Astrocyte (in vitro differentiated cells and primary cell): ENCODE data around the gene ESPNL. TPM values are rescaled to one million over a fixed set of nuclear protein-coding genes. Genes with fewer than 3 reads are reported as not detected.

Experiments
- DNase-seq: peaks from one replicate; pipeline ENCODE4 v3.0.0-alpha.2; 2010; ENCODE audit warnings: low read depth
- FAIRE-seq: peaks from 2 replicates; lab custom pipeline; 2011; peaks lifted over from hg19 to GRCh38; lab: Jason Lieb, UNC
- H2AFZ ChIP-seq: 2 replicates; pipeline ENCODE4 v1.6.0; 2012; ENCODE audit warnings: low read depth, low read length, inconsistent platforms
- H3K27ac ChIP-seq: 2 replicates; pipeline ENCODE4 v1.5.1; 2011; ENCODE audit warnings: low read depth, low read length, inconsistent platforms
- H3K27me3 ChIP-seq: 2 replicates; pipeline ENCODE4 v1.6.0; 2011; ENCODE audit warnings: low read length, inconsistent platforms; ENCODE audit not compliant: insufficient read depth
- H3K36me3 ChIP-seq: 2 replicates; pipeline ENCODE4 v1.5.1; 2011; ENCODE audit warnings: low read length, inconsistent platforms; ENCODE audit not compliant: insufficient read depth
- H3K4me1 ChIP-seq: 2 replicates; pipeline ENCODE4 v1.5.1; 2011; ENCODE audit warnings: low read length, inconsistent platforms; ENCODE audit not compliant: insufficient read depth
- H3K4me2 ChIP-seq: 2 replicates; pipeline ENCODE4 v1.6.0; 2012; ENCODE audit warnings: low read length, inconsistent platforms
- H3K4me3 ChIP-seq: 2 replicates; pipeline ENCODE4 v1.5.1; 2011; ENCODE audit warnings: low read depth, mild to moderate bottlenecking, low read length, inconsistent platforms; ENCODE audit not compliant: insufficient read depth
- H3K79me2 ChIP-seq: 2 replicates; pipeline ENCODE4 v1.6.0; 2012; ENCODE audit warnings: mild to moderate bottlenecking, low read length, inconsistent platforms; ENCODE audit not compliant: insufficient read depth
- H3K9ac ChIP-seq: 2 replicates; pipeline ENCODE4 v1.6.0; 2012; ENCODE audit warnings: mild to moderate bottlenecking, low read length, inconsistent platforms
- H3K9me3 ChIP-seq: 2 replicates; pipeline ENCODE4 v1.5.1; 2012; ENCODE audit warnings: low read depth, mild to moderate bottlenecking, low read length, inconsistent platforms; ENCODE audit not compliant: insufficient read depth
- H4K20me1 ChIP-seq: 2 replicates; pipeline ENCODE4 v1.6.0; 2012; ENCODE audit warnings: low read length, inconsistent platforms; ENCODE audit not compliant: insufficient read depth
- H3K27ac Mint-ChIP-seq: one replicate; pipeline ENCODE4 v1.8.0; 2021; ENCODE audit warnings: mild to moderate bottlenecking, mixed read lengths; ENCODE audit not compliant: unreplicated experiment
- H3K27me3 Mint-ChIP-seq: one replicate; pipeline ENCODE4 v1.8.0; 2021; ENCODE audit warnings: low read depth, mixed read lengths; ENCODE audit not compliant: unreplicated experiment
- H3K36me3 Mint-ChIP-seq: one replicate; pipeline ENCODE4 v1.8.0; 2021; ENCODE audit warnings: low read depth, mixed read lengths; ENCODE audit not compliant: unreplicated experiment
- H3K4me1 Mint-ChIP-seq: one replicate; pipeline ENCODE4 v1.8.0; 2021; ENCODE audit warnings: low read depth, mixed read lengths; ENCODE audit not compliant: unreplicated experiment
- H3K4me3 Mint-ChIP-seq: one replicate; pipeline ENCODE4 v1.8.0; 2021; ENCODE audit warnings: mild to moderate bottlenecking, moderate library complexity, mixed read lengths; ENCODE audit not compliant: unreplicated experiment
- H3K9me3 Mint-ChIP-seq: one replicate; pipeline ENCODE4 v1.8.0; 2021; ENCODE audit warnings: mild to moderate bottlenecking, mixed read lengths; ENCODE audit not compliant: unreplicated experiment
- CTCF ChIP-seq: IDR thresholded peaks from 2 replicates; pipeline ENCODE4 v1.5.1; 2011; ENCODE audit warnings: low read depth, mild to moderate bottlenecking, inconsistent platforms, low read length, moderate library complexity; ENCODE audit not compliant: insufficient read depth
- EZH2 ChIP-seq: IDR thresholded peaks from 2 replicates; pipeline ENCODE4 v1.6.1; 2012; ENCODE audit warnings: mild to moderate bottlenecking, low read length, inconsistent platforms; ENCODE audit not compliant: insufficient read depth
- total RNA-seq: library from RNA; stranded (reverse); gene quantifications from 2 replicates; pipeline ENCODE4 v1.2.1, GENCODE V29; 2021

Gene ESPNL
- total RNA-seq, 1 donor from 2014 or later = not detected

- no peaks in the 10 kb centered on the region for H3K27me3 ChIP-seq
- H3K27ac Mint-ChIP-seq = no peak overlapping the region
- peaks cover 6% of the 10 kb centered on the region for H3K4me1 Mint-ChIP-seq
- no peaks in the 10 kb centered on the region for H3K79me2 ChIP-seq
- no peak overlapping the region for H3K4me3 Mint-ChIP-seq
- H4K20me1 ChIP-seq = no peaks in the 10 kb centered on the region
- H3K4me2 ChIP-seq = no peak overlapping the region
- peaks cover 32% of the 10 kb centered on the region for H3K27me3 Mint-ChIP-seq
- H3K9ac ChIP-seq = no peak overlapping the region
- peaks cover 2% of the 10 kb centered on the region for H3K36me3 Mint-ChIP-seq
- no peak overlapping the region for H2AFZ ChIP-seq
- no peak overlapping the region for H3K4me3 ChIP-seq
- no peaks in the 10 kb centered on the region for H3K4me1 ChIP-seq
- no peaks in the 10 kb centered on the region for H3K9me3 Mint-ChIP-seq
- no peak for DNase-seq
- TF ChIP-seq CTCF = no peak
- no peak for TF ChIP-seq EZH2
- H3K36me3 ChIP-seq = no peaks in the 10 kb centered on the region
- FAIRE-seq = no peak
- H3K9me3 ChIP-seq = no peaks in the 10 kb centered on the region
- H3K27ac ChIP-seq = no peak overlapping the region
Observed at GRCh38 chr2:238136820-238137537, 36.8 kb downstream of the ESPNL start.

GRCh38 chr2:238137885-238138284 lies 37.7 kb downstream of the ESPNL start:
- no peak for FAIRE-seq
- Mint-ChIP-seq H3K27me3 (peaks cover 29% of the 10 kb centered on the region), H3K4me3 (no peak overlapping the region), H3K9me3 (no peaks in the 10 kb centered on the region), H3K27ac (no peak overlapping the region), H3K4me1 (peaks cover 7% of the 10 kb centered on the region), H3K36me3 (peaks cover 2% of the 10 kb centered on the region)
- Histone ChIP-seq H3K9ac (no peak overlapping the region), H4K20me1 (no peaks in the 10 kb centered on the region), H2AFZ (no peak overlapping the region), H3K79me2 (no peaks in the 10 kb centered on the region), H3K36me3 (no peaks in the 10 kb centered on the region), H3K4me2 (no peak overlapping the region), H3K9me3 (no peaks in the 10 kb centered on the region), H3K4me3 (no peak overlapping the region), H3K4me1 (no peaks in the 10 kb centered on the region), H3K27me3 (no peaks in the 10 kb centered on the region), H3K27ac (no peak overlapping the region)
- DNase-seq = no peak
- TF ChIP-seq EZH2 = no peak
- no peak for TF ChIP-seq CTCF
